MM.1S (cell line): Measurements from ENCODE around the gene KIF5C.

Experiments used
- DNase-seq: peaks from one replicate; pipeline ENCODE4 v3.0.0-alpha.2; 2015
- H2AFZ ChIP-seq: fragments of 300-600 bp; sonication (generic); 2 replicates; pipeline ENCODE4 v1.6.0; 2016; ENCODE audit warnings: antibody characterized with exemption, low read length
- H3F3A ChIP-seq: fragments of 300-600 bp; sonication (generic); 2 replicates; pipeline ENCODE4 v1.6.1; 2016; ENCODE audit warnings: mild to moderate bottlenecking, antibody characterized with exemption, low read length, moderate library complexity, mixed read lengths; ENCODE audit not compliant: insufficient read depth
- H3K27ac ChIP-seq: fragments of 300-600 bp; sonication (generic); 2 replicates; pipeline ENCODE4 v1.5.1; 2016; ENCODE audit warnings: mild to moderate bottlenecking, low read length
- H3K27me3 ChIP-seq: fragments of 300-600 bp; sonication (generic); replicated peaks from 2 replicates; pipeline ENCODE4 v1.6.0; 2016; ENCODE audit warnings: low read length; ENCODE audit not compliant: insufficient read depth
- H3K36me3 ChIP-seq: fragments of 300-600 bp; sonication (generic); replicated peaks from 2 replicates; pipeline ENCODE4 v1.6.1; 2016; ENCODE audit warnings: mild to moderate bottlenecking, low read length, mixed read lengths; ENCODE audit not compliant: insufficient read depth
- H3K4me1 ChIP-seq: fragments of 300-600 bp; sonication (generic); 2 replicates; pipeline ENCODE4 v1.6.1; 2016; ENCODE audit warnings: low read length, mixed read lengths
- H3K4me2 ChIP-seq: fragments of 300-600 bp; sonication (generic); 2 replicates; pipeline ENCODE4 v1.6.0; 2016; ENCODE audit warnings: low read depth, low read length
- H3K4me3 ChIP-seq: fragments of 300-600 bp; sonication (generic); 2 replicates; pipeline ENCODE4 v1.5.1; 2016; ENCODE audit warnings: low read length, mixed read lengths
- H3K79me2 ChIP-seq: fragments of 300-600 bp; sonication (generic); 2 replicates; pipeline ENCODE4 v1.6.1; 2016; ENCODE audit warnings: mixed run types, low read length, mixed read lengths
- H3K9ac ChIP-seq: fragments of 300-600 bp; sonication (generic); 2 replicates; pipeline ENCODE4 v1.6.1; 2016; ENCODE audit warnings: low read length, mixed read lengths
- H3K9me2 ChIP-seq: fragments of 300-600 bp; sonication (generic); replicated peaks from 2 replicates; pipeline ENCODE4 v1.6.1; 2016; ENCODE audit warnings: mild to moderate bottlenecking, low read length, mixed read lengths; ENCODE audit not compliant: insufficient read depth
- H3K9me3 ChIP-seq: fragments of 300-600 bp; sonication (generic); replicated peaks from 2 replicates; pipeline ENCODE4 v1.6.1; 2016; ENCODE audit warnings: mild to moderate bottlenecking, low read length, mixed read lengths; ENCODE audit not compliant: insufficient read depth
- H4K20me1 ChIP-seq: fragments of 300-600 bp; sonication (generic); 2 replicates; pipeline ENCODE4 v1.6.1; 2016; ENCODE audit warnings: mild to moderate bottlenecking, low read length, moderate library complexity, mixed read lengths; ENCODE audit not compliant: insufficient read depth
- EZH2 ChIP-seq: fragments of 300-600 bp; sonication (generic); optimal IDR thresholded peaks from 2 replicates; pipeline ENCODE3; 2017; ENCODE audit warnings: low read depth, mild to moderate bottlenecking, antibody characterized with exemption, low read length, mixed read lengths
- EZH2phosphoT487 ChIP-seq: fragments of 300-600 bp; sonication (generic); IDR thresholded peaks from 2 replicates; pipeline ENCODE4 v1.6.1; 2018; ENCODE audit warnings: antibody characterized with exemption, low read length
- TF ChIP-seq, protein P1 (sequence below): fragments of 300-600 bp; sonication (generic); IDR thresholded peaks from 2 replicates; pipeline ENCODE4 v1.5.1; 2016; ENCODE audit warnings: antibody characterized with exemption, low read length, mixed read lengths

KIF5C gene

DNA sequence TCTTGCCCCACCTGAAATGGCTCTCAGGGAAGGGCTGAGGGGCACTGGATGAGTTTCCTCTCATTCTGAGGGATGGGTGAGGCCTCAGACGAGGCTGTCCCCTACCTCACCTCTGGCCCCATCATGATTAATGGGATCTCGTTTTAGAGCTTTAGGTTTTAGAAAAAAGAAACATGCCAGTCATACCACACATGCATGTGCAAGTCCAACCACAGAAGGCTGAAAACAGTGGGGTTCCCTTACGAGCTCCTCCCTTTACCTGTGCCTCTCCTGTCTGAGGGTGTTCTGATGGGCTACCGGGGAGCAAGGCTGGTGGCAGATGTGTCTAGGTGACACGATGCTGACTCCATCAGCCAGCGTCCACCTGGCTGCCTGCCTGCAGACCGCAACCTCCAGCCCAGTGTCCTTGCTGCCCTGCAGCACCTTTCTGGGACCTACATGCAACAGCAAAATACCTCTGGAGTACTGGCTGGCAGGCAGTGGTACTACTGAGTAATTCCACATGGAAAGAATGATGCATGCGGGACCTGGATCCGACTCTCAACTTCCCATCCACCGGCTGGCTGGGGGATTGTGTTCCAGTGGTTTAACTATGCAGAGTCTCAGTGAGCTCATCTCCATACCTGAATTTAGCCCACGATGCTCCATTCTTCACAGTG is 154.4 kb downstream of the KIF5C start:
- H3K9ac ChIP-seq: no peak overlapping the region
- DNase-seq: no peak
- H3K36me3 ChIP-seq: no peaks in the 10 kb centered on the region
- H3K9me3 ChIP-seq: no peaks in the 10 kb centered on the region
- TF ChIP-seq, protein P1, sequence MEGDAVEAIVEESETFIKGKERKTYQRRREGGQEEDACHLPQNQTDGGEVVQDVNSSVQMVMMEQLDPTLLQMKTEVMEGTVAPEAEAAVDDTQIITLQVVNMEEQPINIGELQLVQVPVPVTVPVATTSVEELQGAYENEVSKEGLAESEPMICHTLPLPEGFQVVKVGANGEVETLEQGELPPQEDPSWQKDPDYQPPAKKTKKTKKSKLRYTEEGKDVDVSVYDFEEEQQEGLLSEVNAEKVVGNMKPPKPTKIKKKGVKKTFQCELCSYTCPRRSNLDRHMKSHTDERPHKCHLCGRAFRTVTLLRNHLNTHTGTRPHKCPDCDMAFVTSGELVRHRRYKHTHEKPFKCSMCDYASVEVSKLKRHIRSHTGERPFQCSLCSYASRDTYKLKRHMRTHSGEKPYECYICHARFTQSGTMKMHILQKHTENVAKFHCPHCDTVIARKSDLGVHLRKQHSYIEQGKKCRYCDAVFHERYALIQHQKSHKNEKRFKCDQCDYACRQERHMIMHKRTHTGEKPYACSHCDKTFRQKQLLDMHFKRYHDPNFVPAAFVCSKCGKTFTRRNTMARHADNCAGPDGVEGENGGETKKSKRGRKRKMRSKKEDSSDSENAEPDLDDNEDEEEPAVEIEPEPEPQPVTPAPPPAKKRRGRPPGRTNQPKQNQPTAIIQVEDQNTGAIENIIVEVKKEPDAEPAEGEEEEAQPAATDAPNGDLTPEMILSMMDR: no peak
- TF ChIP-seq EZH2phosphoT487 (no peak), EZH2 (no peak)
- H4K20me1 ChIP-seq: no peaks in the 10 kb centered on the region
- H3K9me2 ChIP-seq: no peaks in the 10 kb centered on the region
- no peaks in the 10 kb centered on the region for H3K27me3 ChIP-seq
- H3K27ac ChIP-seq: no peak overlapping the region
- no peaks in the 10 kb centered on the region for H3F3A ChIP-seq
- no peaks in the 10 kb centered on the region for H3K79me2 ChIP-seq
- H3K4me3 ChIP-seq: no peak overlapping the region
- H3K4me1 ChIP-seq: peaks cover 12% of the 10 kb centered on the region
- no peak overlapping the region for H2AFZ ChIP-seq
- no peak overlapping the region for H3K4me2 ChIP-seq

DNA sequence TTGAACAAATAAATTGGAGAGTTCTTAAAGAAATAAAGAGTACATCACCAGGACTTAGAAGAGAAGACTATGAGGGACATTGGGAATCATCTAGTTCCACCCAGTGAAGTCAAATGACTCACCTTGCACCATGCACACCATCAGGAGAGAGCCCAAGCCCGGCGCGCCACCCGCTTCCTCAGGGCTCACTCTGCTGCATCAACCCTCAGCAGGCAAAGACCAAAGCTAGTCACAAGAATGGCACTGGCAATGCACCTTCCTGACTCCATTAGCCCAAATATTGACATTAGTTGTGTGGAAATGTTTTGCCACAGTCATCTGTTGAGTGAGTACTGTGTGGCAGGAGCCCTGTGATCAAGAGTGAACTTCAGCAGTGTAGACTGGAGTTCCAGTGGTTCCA is 156.4 kb downstream of the KIF5C start:
- TF ChIP-seq, protein P1: no peak
- TF ChIP-seq EZH2phosphoT487 (no peak), EZH2 (no peak)
- H4K20me1 ChIP-seq: no peaks in the 10 kb centered on the region
- H3K4me2 ChIP-seq: no peak overlapping the region
- no peaks in the 10 kb centered on the region for H3K9me3 ChIP-seq
- no peak overlapping the region for H3K9ac ChIP-seq
- no peaks in the 10 kb centered on the region for H3F3A ChIP-seq
- peaks cover 12% of the 10 kb centered on the region for H3K4me1 ChIP-seq
- no peak overlapping the region for H3K27ac ChIP-seq
- no peak for DNase-seq
- no peaks in the 10 kb centered on the region for H3K79me2 ChIP-seq
- 0 out of 2 replicates have a peak overlapping the region, but pooled peaks have one; percentile 43 for H2AFZ ChIP-seq
- no peaks in the 10 kb centered on the region for H3K36me3 ChIP-seq
- no peak overlapping the region for H3K4me3 ChIP-seq
- no peaks in the 10 kb centered on the region for H3K9me2 ChIP-seq
- H3K27me3 ChIP-seq: no peaks in the 10 kb centered on the region

DNA sequence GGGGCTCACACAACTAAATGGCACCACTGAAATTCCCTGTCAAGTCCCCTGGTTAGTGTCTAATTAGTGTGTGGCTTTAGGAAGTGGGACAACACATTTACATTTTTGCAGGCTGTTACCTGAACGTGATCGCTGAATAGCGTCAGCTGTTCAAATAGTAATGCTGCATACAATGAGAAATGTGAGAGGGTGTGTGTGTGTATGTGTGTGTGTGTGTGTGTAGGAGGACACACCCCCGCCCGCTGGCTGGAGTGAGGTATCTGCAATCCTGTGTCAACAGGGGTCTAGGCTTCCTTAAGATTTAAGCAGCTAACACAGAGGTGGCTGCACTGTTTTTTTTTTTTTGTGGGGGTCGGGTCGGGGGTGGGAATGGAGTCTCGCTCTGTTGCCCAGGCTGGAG is 158.7 kb downstream of the KIF5C start:
- H3K4me2 ChIP-seq: no peak overlapping the region
- no peak overlapping the region for H3K9ac ChIP-seq
- H3K36me3 ChIP-seq: no peaks in the 10 kb centered on the region
- no peaks in the 10 kb centered on the region for H3K27me3 ChIP-seq
- no peaks in the 10 kb centered on the region for H3F3A ChIP-seq
- no peak overlapping the region for H2AFZ ChIP-seq
- H3K27ac ChIP-seq: no peak overlapping the region
- H3K9me2 ChIP-seq: no peaks in the 10 kb centered on the region
- no peaks in the 10 kb centered on the region for H4K20me1 ChIP-seq
- DNase-seq: no peak
- TF ChIP-seq, protein P1: no peak
- H3K79me2 ChIP-seq: no peaks in the 10 kb centered on the region
- no peak overlapping the region for H3K4me3 ChIP-seq
- no peaks in the 10 kb centered on the region for H3K9me3 ChIP-seq
- peaks cover 12% of the 10 kb centered on the region for H3K4me1 ChIP-seq
